Caco-2 (cell line): Measurements from ENCODE around the gene OSBPL6. TPM values are rescaled to one million over a fixed set of nuclear protein-coding genes. Genes with fewer than 3 reads are reported as not detected.
A peak's percentile ranks its signal among the peaks of the same experiment; 100 is the strongest.

Experiments used
- BruUV-seq: library from RNA; stranded (reverse); fragments of 400-500 nt; replicated peaks from 2 replicates; lab custom pipeline; 2021; lab: Mats Ljungman, UMichigan
- CTCF ChIA-PET: fragments of 300-600 bp; sonication (Branson Sonifier 250); formaldehyde crosslinking; loops from one replicate; lab custom pipeline; 2022; ENCODE audit warnings: antibody characterized with exemption; lab: Charles Lee
- POLR2A ChIA-PET: fragments of 300-600 bp; sonication (Branson Sonifier 250); formaldehyde crosslinking; loops from one replicate; lab custom pipeline; 2022; ENCODE audit warnings: antibody characterized with exemption; lab: Charles Lee
- DNase-seq, 2 experiments: peaks; one replicate each; pipeline versions ENCODE4 v3.0.0 to v3.0.0-alpha.2; 2020 to 2022
- H3K27me3 ChIP-seq: replicated peaks from 2 replicates; pipeline ENCODE4 v1.6.0; 2011; ENCODE audit warnings: low read length; ENCODE audit not compliant: control insufficient read depth, insufficient read depth
- H3K36me3 ChIP-seq: 2 replicates; pipeline ENCODE4 v1.5.1; 2011; ENCODE audit warnings: low read length; ENCODE audit not compliant: control insufficient read depth, insufficient read depth
- H3K4me1 ChIP-seq: fragments of 250-450 bp; sonication (Bioruptor Pico); 2 replicates; pipeline ENCODE4 v1.5.1; 2020; ENCODE audit warnings: mild to moderate bottlenecking
- H3K4me3 ChIP-seq: 2 replicates; pipeline ENCODE4 v1.5.1; 2011; ENCODE audit warnings: low read depth, mild to moderate bottlenecking, control low read depth, low read length
- H3K9me3 ChIP-seq: fragments of 250-450 bp; sonication (Bioruptor Pico); 2 replicates; pipeline ENCODE4 v1.5.1; 2020; ENCODE audit warnings: mild to moderate bottlenecking, moderate library complexity
- H3K27ac Mint-ChIP-seq: one replicate; pipeline ENCODE4 v1.8.0; 2022; ENCODE audit warnings: mixed read lengths; ENCODE audit not compliant: unreplicated experiment
- H3K27me3 Mint-ChIP-seq: one replicate; pipeline ENCODE4 v1.8.0; 2022; ENCODE audit warnings: mixed read lengths; ENCODE audit not compliant: insufficient read depth, unreplicated experiment
- H3K36me3 Mint-ChIP-seq: one replicate; pipeline ENCODE4 v1.8.0; 2022; ENCODE audit warnings: mild to moderate bottlenecking, mixed read lengths; ENCODE audit not compliant: insufficient read depth, unreplicated experiment
- H3K4me1 Mint-ChIP-seq: one replicate; pipeline ENCODE4 v1.8.0; 2022; ENCODE audit warnings: low read depth, mixed read lengths; ENCODE audit not compliant: unreplicated experiment
- H3K4me3 Mint-ChIP-seq: one replicate; pipeline ENCODE4 v1.8.0; 2022; ENCODE audit warnings: mild to moderate bottlenecking, moderate library complexity, mixed read lengths; ENCODE audit not compliant: unreplicated experiment
- H3K9me3 Mint-ChIP-seq: one replicate; pipeline ENCODE4 v1.8.0; 2022; ENCODE audit warnings: mixed read lengths; ENCODE audit not compliant: unreplicated experiment
- CTCF ChIP-seq, 2 experiments: fragments of 200-600 bp in 1 of 2; IDR thresholded peaks; 1 replicate in 1 of 2; 2 replicates in 1 of 2; pipeline versions ENCODE4 v1.5.1 to v1.8.0; 2011 to 2022; ENCODE audit warnings: antibody characterized with exemption in 1 of 2, control low read depth in 1 of 2, inconsistent platforms in 1 of 2, low read depth in 1 of 2, low read length in 1 of 2, mild to moderate bottlenecking in 1 of 2, moderate library complexity in 1 of 2; ENCODE audit not compliant: insufficient read depth in 1 of 2, severe bottlenecking in 1 of 2, unreplicated experiment in 1 of 2
- intact Hi-C: fragments of 100-400 bp; cut with micrococcal nuclease; formaldehyde crosslinking; loops from one replicate; pipeline ENCODE4 v1.10.0; 2022; ENCODE audit not compliant: unreplicated experiment
- total RNA-seq: library from RNA; stranded (reverse); gene quantifications from 2 replicates; pipeline ENCODE4 v1.2.3, GENCODE V29; 2022

OSBPL6 gene
- total RNA-seq, 1 experiment from 2014 or later, result 1.5 TPM

- no peaks in the 10 kb centered on the region for H3K36me3 ChIP-seq
- H3K9me3 Mint-ChIP-seq, result no peaks in the 10 kb centered on the region
- H3K4me1 ChIP-seq, result no peaks in the 10 kb centered on the region
- H3K27me3 ChIP-seq, result no peaks in the 10 kb centered on the region; the same call in none of the 2 replicates
- no peak for DNase-seq
- ChIA-PET POLR2A (no interaction called here), CTCF (no interaction called here)
- H3K4me1 Mint-ChIP-seq, result no peaks in the 10 kb centered on the region
- H3K27me3 Mint-ChIP-seq, result peaks cover 9% of the 10 kb centered on the region
- intact Hi-C loops, result no loop called here
- H3K9me3 ChIP-seq, result peaks cover 3% of the 10 kb centered on the region; the same call in 1 of the 2 replicates
- TF ChIP-seq CTCF (IDR thresholded peaks at IDR 0.05; ENCODE audit: insufficient read depth in 1 of 2, low read depth in 1 of 2, low read length in 1 of 2, severe bottlenecking in 1 of 2, unreplicated experiment in 1 of 2), result no peak
- no peak overlapping the region for H3K27ac Mint-ChIP-seq
- no TSS peak for BruUV-seq
- no peak overlapping the region for H3K4me3 Mint-ChIP-seq
- no peaks in the 10 kb centered on the region for H3K36me3 Mint-ChIP-seq
- no peak overlapping the region for H3K4me3 ChIP-seq
These were observed 14.0 kb downstream of the OSBPL6 start for GRCh38 chr2:178208336-178208735.

DNA sequence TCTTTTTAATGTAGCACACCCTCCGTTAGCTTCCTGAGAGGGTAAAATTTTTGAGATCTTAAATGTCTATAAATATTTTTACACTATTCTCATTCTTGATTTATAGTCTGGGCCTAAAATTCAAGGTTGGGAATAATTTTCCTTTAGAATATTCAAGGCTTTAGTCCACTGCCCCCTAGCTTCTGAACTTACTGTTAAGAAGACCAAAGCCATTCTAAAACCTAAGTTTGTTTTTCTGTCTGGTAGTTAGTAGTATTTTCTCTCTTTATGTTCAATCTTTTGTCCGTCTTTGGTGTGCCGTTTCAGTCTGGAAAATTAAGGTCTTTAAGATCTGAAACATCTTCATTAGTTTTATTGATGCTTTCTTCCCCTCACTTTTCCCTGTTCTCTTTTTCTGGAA, 14.5 kb downstream of the OSBPL6 start:
- ChIA-PET POLR2A (no interaction called here), CTCF (interaction anchor here (0.6 kb wide), 1 partner anchor 211 kb away, joined by 3 read pairs; no protein-coding TSS in a partner anchor)
- Mint-ChIP-seq H3K27me3 (peaks cover 9% of the 10 kb centered on the region), H3K4me1 (no peaks in the 10 kb centered on the region), H3K36me3 (no peaks in the 10 kb centered on the region), H3K27ac (no peak overlapping the region), H3K9me3 (no peaks in the 10 kb centered on the region), H3K4me3 (no peak overlapping the region)
- H3K9me3 ChIP-seq, result peaks cover 3% of the 10 kb centered on the region; the same call in 1 of the 2 replicates
- no peaks in the 10 kb centered on the region for H3K4me1 ChIP-seq
- peak in 1 of 2 experiments; percentile 33 for TF ChIP-seq CTCF (IDR thresholded peaks at IDR 0.05; ENCODE audit: insufficient read depth in 1 of 2, low read depth in 1 of 2, low read length in 1 of 2, severe bottlenecking in 1 of 2, unreplicated experiment in 1 of 2)
- no peaks in the 10 kb centered on the region for H3K36me3 ChIP-seq
- BruUV-seq, result no TSS peak
- no peak for DNase-seq
- intact Hi-C loops, result no loop called here
- no peaks in the 10 kb centered on the region; the same call in none of the 2 replicates for H3K27me3 ChIP-seq
- H3K4me3 ChIP-seq, result no peak overlapping the region

GRCh38 chr2:178211460-178211859, 17.1 kb downstream of the OSBPL6 start:
- peaks cover 3% of the 10 kb centered on the region; the same call in 1 of the 2 replicates for H3K9me3 ChIP-seq
- Mint-ChIP-seq H3K9me3 (no peaks in the 10 kb centered on the region), H3K4me1 (no peaks in the 10 kb centered on the region), H3K36me3 (no peaks in the 10 kb centered on the region), H3K4me3 (no peak overlapping the region), H3K27me3 (peaks cover 9% of the 10 kb centered on the region), H3K27ac (no peak overlapping the region)
- H3K36me3 ChIP-seq, result no peaks in the 10 kb centered on the region
- no TSS peak for BruUV-seq
- ChIA-PET CTCF (no interaction called here), POLR2A (no interaction called here)
- no peak overlapping the region for H3K4me3 ChIP-seq
- no peak for DNase-seq
- no peaks in the 10 kb centered on the region for H3K27me3 ChIP-seq
- TF ChIP-seq CTCF (IDR thresholded peaks at IDR 0.05; ENCODE audit: insufficient read depth in 1 of 2, low read depth in 1 of 2, low read length in 1 of 2, severe bottlenecking in 1 of 2, unreplicated experiment in 1 of 2), result no peak
- no peaks in the 10 kb centered on the region for H3K4me1 ChIP-seq
- intact Hi-C loops, result no loop called here
